ENCODE data around the gene COL12A1.

DNA sequence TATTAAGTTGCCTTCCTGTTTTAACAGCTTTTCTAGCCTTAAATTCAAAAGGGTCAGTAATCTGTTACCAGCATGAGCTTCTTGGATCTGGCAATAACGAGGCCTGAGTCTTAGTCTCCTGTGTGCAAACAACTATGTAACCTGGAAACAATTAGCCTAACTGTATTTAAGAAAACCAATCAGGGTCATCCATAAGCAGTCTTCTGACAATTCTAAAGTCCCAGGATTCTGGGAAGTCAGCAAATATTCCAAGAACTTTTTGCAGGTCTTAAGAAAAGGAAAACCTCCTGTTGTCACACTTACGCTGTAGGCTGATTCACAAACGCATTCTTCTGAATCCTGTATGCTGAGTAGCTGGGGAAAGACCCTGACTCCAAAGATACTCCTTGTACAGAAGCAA, 90.4 kb downstream of the COL12A1 start:
- TF ChIP-seq, protein P1, sequence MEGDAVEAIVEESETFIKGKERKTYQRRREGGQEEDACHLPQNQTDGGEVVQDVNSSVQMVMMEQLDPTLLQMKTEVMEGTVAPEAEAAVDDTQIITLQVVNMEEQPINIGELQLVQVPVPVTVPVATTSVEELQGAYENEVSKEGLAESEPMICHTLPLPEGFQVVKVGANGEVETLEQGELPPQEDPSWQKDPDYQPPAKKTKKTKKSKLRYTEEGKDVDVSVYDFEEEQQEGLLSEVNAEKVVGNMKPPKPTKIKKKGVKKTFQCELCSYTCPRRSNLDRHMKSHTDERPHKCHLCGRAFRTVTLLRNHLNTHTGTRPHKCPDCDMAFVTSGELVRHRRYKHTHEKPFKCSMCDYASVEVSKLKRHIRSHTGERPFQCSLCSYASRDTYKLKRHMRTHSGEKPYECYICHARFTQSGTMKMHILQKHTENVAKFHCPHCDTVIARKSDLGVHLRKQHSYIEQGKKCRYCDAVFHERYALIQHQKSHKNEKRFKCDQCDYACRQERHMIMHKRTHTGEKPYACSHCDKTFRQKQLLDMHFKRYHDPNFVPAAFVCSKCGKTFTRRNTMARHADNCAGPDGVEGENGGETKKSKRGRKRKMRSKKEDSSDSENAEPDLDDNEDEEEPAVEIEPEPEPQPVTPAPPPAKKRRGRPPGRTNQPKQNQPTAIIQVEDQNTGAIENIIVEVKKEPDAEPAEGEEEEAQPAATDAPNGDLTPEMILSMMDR (IDR thresholded peaks at IDR 0.05) = no peak
- TF ChIP-seq POLR2A (IDR thresholded peaks at IDR 0.05) = no peak
